SHP77 (cell line): ENCODE measurements around the gene RPH3AL.
"Not testable (repeated sequence)": the region's sequence is repeated elsewhere in the genome, so short reads cannot be mapped to it uniquely, and the experiment has no call there.

ENCODE experiments used
- DNase-seq, 2 experiments: peaks; one replicate each; lab custom pipeline; 2025; lab: John Stamatoyannopoulos, UW

Gene RPH3AL

DNA sequence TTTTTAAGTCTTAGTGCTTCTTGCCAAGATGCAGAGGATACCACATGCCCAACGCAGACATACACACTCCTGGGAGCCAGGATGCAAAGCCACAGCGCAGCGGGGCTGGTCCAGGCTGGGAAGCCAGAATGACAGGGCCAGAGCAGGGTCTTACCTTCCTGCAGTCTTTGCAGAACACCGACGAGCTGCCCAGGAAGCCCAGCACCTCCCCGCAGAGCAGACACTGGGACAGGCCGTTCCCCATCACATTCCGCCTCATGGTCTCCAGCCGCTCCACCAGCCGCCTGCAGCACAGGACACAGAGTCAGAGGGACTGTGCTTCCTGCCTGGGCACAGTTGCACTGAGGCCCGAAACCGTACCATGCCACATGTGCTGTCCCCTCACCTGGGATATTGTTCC lies 33.3 kb downstream of the RPH3AL start:
- DNase-seq, result no peak

DNA sequence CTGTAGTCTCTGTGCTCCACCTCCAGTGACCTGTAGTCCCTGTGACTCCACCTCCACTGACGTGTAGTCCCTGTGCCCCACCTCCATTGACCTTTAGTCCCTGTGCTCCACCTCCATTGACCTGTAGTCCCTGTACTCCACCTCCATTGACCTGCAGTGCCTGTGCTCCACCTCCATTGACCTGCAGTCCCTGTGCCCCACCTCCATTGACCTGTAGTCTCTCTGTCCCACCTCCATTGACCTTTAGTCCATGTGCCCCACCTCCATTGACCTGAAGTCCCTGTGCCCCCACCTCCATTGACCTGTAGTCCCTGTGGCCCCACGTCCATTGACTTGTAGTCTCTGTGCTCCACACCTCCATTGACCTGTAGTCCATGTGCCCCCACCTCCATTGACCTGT lies 35.5 kb downstream of the RPH3AL start:
- not testable (repeated sequence) for DNase-seq

DNA sequence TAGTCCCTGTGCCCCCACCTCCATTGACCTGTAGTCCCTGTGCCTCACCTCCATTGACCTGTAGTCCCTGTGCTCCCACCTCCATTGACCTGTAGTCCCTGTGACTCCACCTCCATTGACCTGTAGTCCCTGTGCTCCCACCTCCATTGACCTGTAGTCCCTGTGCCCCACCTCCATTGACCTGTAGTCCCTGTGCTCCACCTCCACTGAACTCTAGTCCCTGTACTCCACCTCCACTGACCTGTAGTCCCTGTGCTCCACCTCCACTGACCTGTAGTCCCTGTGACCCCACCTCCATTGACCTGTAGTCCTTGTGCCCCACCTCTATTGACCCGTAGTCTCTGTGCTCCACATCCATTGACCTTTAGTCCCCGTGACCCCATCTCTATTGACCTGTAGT lies 37.2 kb downstream of the RPH3AL start:
- not testable (repeated sequence) for DNase-seq

DNA sequence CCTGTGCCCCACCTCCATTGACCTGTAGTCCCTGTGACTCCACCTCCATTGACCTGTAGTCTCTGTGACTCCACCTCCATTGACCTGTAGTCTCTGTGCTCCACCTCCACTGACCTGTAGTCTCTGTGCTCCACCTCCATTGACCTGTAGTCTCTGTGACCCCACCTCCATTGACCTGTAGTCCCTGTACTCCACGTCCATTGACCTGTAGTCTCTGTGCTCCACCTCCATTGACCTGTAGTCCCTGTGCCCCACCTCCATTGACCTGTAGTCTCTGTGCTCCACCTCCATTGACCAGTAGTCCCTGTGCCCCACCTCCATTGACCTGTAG lies 38.0 kb downstream of the RPH3AL start:
- not testable (repeated sequence) for DNase-seq

DNA sequence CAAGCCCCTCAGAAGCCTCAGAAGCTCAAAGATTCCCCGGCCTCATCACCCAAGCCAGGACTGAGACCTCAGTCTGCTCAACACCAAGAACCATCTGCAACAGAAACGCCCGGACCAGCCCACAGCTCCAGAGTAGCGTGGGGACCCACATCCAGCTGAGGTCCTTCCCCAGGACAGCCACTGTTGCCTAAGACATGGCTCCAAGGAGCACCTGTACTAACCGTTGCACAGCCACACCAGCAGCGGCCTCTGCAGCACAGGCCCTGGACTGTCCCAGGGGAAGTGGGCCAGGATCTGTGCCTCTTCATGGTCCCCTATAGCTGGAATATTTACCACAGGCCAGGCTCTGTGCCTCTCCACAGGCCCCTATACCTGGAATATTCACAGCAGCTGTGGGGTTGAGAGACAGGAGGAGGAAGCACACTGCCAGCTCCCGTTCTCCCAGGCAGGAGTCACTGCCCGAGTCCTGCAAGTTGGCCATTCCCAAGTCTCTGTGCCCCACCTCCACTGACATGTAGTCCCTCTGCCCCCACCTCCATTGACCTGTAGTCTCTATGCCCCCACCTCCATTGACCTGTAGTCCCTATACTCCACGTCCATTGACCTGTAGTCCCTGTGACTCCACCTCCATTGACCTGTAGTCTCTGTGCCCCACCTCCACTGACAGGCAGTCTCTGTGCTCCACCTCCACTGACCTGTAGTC lies 38.5 kb downstream of the RPH3AL start:
- no peak for DNase-seq

DNA sequence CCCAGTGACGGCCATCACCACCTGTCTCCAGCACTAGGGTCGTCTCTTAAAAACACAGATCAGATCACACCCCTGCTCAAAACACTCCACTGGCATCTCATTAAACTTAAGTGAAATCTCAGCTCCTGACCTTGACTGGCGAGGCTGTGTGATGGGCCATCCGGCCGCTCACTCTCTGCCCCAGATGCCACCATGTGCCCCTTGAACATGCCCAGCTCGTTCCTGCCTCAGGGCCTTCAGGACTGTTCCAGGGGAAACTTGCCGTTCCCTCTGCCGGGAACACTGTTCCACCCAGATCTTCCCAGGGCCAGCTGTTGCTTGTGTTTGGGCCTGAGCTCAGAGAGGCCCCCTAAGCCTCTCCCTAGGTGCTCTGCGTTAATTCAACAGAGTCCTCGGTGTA lies 39.4 kb downstream of the RPH3AL start:
- no peak for DNase-seq

DNA sequence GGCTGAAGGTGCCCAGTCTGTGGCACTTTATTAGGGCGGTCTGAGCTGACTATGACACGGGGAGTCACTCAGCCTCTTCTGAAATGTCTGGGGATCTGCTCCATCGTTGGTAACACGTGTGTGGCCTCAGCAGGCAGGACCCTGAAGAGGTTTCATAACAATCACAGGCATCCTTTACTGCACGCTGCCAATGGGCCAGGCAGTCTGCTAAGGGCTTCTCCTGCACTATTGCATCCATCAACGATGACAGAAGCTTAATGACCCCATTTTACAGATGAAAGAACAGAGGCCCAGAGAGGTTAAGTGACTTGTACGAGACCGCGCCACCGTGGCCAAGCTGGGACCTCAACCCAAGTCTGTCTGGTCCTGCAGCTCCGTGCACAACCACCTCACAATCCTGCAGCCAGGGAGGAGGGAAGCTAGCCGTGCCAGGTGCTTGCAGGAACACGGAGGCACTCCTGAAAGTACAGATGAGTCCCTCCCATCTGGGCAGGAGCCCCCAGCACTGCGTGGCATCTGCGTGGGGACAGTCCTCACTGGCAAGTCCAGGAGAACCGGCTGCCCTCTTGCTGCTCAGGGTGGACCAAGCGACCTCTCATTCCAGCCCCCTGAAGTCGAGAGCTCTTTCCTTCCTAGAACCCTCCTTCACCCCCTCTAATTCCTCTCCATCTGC lies 40.0 kb downstream of the RPH3AL start:
- no peak for DNase-seq

DNA sequence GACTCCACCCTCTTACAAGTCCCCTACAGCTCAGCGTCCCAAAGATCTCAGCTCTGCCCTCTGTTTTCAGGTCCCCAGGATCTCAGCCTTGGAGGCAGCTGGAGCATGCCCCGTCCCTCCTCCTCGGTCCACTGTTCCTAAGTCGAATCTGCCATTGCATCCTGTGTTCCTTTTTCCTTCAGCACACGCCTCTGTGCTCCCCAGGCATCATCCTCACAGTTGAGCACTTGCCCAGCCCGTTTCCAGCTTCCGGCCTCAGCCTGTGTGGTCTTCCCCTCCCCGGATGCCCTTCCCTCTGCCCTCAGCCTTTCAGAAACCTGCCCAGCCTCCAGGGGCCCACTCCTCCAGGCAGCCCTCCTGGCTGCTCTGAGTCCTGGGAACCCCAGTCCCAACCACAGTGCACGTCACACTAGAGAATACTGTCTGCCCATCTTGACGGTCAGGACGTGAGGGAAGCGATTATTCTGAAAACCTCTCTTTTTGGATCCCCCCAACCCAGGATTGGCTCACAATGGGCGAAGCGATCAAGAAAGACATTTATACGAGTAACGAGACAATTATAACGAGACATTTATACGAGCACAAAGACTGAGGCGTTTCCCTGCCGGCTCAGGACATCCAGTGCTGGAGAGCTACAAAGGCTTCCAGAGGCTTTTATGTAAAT lies 41.4 kb downstream of the RPH3AL start:
- no peak for DNase-seq

DNA sequence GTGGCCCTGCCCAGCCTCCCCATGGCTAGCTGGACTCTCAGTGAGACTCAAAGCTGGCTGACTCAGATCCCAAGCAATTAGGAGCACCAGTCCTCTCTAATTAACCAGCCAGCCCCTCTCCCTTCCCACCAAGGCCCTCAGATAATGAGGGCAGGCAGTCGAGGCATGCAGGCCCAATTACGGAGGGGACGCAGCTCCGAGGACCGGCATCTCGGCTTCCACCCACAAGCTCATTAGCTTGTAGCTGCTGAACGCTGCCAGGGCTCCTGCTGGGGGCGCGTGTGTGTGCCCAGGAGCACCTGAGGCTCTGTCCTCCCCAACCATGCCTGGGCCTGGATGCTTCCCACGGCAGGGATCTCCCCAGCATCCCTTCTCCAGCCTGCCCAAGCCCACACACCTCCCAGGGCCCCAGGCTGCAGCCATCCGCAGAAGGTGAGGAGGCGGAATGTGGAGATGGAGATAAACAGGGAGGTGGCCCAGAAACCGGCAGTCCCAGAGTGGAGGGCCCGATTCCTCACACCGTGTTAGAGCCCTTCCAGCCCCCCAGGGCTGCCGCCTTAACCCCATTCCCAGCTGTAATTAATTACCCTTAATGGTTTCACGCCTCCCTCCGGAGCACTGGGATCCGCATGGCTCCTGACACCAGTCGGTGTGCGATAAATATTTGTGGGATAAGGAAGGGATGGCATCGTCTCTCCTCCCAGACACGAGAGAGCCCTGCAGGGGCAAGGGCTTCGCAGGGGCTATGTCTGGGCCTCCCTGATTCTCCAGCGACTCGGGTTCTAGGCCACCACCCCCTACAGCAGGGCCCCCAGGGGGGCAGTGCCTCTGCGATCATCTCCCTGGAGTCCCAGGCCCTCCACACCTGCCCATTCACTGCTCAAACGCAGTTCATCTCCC lies 42.2 kb downstream of the RPH3AL start:
- no peak for DNase-seq

DNA sequence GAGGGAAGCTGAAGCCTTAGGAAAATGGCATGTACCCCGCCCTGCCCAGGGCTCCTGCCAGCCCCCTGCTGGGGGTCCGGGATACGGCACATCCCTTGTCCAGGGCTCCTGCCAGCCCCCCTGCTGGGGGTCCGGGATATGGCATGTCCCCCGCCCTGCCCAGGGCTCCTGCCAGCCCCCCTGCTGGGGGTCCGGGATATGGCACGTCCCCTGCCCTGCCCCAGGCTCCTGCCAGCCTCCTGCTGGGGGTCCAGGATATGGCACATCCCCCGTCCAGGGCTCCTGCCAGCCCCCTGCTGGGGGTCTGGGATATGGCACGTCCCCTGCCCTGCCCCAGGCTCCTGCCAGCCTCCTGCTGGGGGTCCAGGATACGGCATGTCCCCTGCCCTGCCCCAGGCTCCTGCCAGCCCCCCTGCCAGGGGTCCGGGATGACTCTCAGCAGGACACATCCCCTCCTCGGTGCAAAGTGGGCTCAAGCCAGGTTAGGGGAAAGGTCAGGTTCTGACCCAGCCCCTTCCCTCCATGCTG lies 43.2 kb downstream of the RPH3AL start:
- DNase-seq, result no peak

DNA sequence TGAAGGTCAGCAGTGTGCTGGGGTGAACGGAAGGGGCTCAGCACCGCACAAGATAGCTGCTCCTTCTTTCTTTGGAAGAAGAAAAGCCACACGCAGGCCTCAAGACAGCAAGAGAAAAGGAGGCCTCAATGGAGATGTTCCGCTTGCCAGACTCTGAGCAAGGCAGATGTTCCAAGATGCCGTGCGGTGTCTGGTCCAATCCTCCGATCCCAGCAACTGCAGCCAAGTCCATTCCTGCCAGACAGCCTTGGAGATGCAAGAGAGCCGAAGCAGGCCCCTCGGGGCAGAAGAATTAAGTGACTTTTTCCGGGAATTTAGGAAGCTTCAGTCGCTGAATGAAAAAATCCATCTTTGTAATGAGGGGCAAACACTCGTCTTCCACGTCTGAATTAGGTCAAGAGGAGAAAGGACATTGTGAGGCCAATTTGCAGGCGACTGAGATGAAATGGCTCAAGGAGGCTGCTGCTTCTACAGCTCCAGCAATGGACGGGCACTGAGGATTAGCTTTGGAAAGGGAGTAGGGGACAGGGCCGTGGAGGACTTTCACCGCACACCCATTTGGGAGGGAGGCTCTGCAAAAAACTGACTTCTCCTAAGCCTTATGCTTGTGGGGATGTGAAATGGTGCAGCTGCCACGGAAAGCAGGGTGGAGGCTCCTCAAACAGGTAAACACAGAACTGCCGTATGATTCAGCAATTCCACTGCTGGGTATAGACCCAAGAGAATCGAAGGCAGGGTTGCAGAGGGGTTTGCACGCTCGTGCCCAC lies 44.7 kb downstream of the RPH3AL start:
- DNase-seq, result no peak

DNA sequence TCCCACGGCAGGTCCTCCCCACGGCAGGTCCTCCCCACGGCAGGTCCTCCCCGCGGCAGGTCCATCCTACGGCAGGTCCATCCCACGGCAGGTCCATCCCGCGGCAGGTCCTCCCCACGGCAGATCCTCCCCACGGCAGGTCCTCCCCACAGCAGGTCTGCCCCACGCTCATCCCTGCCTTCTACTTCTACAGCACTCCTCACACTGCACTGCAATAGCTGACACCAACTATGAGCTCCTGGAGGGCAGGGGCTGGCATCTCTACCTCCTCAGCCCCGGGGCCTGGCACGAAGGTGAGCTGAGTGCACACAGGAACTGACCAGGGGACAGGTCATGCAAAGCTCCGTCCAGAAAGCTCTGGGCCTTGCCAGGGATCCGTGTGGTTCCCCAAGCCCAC lies 45.3 kb downstream of the RPH3AL start:
- DNase-seq, result no peak

DNA sequence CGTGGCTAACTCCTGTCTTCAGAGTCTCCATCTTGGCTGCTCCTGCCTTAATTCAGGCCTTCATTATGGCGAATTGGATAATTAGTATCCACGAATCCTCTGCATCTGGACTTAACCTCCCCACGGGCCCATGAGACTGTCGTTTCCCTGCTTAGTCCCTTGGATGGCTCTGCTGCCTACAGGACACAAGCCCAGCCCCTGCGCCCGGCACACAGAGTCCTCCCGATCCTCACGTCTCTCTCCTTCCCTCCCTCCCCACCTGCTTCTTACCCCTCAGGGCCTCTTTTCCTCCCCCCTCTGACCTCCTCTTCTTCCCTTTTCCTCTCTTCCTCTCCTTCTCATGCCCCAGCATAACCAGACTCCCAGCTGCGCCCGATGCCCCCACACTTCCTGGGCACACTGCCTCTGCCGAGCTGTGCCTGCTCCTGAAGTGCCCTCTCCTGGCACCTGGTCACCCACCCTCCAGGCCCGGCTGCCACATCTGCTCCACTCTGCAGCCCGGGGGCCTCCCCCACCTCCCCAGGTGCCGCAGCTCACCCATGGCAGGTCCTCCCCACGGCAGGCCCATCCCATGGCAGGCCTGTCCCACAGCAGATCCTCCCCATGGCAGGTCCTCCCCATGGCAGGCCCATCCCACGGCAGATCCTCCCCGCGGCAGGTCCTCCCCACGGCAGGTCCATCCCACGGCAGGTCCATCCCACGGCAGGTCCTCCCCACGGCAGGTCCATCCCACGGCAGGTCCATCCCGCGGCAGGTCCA lies 45.9 kb downstream of the RPH3AL start:
- DNase-seq, result no peak

DNA sequence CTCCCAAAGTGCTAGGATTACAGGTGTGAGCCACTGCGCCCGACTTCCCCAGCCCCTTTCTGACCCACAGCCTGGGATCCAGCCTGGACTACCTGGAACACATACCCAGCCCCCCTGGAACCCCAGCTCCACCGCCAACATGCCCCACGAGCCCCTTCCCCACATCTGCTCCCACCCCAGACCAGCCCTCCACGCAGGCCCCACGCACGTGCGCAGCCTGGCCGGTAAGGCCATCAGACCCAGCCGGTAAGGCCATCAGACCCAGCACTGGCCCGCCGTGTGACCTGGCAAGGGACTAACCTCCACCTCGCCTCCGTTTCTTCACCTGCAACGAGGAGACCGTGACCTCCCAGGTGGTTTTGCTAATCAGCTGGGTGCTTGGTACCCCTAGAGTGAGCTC lies 46.5 kb downstream of the RPH3AL start:
- no peak for DNase-seq

DNA sequence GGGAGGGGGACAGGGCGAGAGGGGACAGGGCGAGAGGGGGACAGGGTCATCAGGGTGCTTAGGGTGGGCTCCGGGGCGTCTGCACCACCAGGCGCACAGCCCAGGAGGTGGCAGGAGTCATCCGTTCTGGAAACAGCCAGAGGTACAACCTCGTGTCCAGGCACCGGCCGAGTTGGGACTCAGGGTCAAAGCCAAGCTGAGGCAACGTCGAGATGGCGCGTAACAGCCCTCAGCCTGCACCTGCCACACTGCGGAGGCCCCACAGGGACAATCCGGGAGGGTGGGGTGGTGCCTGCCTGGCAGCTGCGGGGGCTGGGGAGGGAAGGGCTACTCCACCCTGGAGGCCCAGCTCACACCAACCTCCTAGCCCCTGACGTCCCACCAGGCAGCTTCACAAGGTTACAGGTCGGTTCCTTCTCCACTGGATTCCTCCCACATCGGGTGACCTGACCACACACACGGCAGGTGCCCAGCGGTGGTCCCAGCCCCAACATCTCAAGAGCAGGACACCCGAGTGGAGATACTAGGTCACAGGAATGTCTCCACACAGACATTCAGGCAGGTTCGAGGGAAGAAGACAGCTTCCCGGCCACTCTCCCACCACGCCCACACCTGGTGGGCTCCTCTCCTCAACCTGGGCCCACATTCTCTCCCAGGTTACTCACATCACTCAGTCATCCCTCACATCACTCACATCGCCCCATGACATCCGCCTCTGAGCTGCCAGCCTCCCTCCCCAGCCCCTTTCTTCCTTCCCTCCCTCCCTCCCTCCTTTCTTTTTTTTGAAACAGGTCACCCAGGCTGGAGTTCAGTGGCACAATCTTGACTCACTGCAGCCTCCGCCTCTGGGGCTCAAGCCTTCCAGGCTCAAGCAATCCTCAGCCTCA lies 47.3 kb downstream of the RPH3AL start:
- DNase-seq, result no peak

DNA sequence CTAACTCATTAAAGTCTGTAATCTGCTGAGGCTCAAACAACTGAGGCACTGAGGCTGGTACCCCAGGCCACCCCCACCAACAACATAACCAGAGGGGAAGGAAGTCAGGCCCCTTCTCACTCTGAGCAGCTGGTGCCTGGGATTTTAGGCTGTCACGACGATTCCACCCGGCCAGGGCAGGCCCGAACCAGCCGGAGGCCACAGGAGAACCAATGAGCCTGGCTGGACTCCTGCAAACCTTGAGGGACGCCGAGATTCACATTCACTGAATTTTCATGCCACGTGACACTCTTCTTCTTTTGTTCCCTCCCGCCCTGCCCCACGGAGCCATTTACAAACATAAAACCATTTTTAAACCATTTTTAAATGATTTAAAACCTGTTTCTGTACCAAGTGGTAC lies 48.1 kb downstream of the RPH3AL start:
- DNase-seq, result no peak

DNA sequence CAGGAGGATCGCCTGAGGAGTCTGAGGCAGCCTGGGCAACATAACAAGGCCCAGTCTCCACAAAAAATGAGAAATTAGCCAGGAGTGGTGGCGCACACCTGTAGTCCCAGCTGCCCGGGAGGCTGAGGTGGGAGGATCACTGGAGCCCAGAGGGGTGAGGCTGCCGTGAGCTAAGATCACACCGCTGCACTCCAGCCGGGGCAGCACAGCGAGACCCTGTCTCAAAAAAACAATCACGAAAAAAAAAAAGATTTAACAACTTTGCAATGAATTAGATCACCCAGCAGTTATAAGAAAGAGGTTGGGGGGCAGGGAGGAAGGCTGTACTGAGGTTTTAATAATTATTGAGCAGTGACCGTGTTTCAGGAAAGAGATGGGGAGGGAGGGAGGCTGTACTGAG lies 49.4 kb downstream of the RPH3AL start:
- no peak for DNase-seq

DNA sequence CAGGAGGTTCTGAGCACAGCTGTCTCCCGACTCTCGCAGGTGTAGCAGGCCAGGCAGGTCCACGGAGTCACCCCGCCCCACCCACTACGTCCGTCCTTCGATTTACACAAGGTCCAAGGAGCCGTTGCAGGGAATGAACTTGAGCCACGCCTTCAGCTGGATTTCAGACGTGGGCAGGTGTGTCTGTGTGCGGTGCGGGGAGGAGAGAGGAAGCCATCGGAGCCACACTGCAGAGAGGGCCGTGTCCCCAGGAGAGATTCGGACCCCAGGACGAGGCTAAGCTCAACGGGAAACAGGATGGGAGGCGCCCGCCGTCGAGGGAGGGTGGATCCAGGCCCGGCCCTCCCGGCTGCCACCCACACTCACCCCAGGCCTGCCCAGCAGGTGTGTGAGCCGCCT lies 50.3 kb downstream of the RPH3AL start:
- no peak for DNase-seq

DNA sequence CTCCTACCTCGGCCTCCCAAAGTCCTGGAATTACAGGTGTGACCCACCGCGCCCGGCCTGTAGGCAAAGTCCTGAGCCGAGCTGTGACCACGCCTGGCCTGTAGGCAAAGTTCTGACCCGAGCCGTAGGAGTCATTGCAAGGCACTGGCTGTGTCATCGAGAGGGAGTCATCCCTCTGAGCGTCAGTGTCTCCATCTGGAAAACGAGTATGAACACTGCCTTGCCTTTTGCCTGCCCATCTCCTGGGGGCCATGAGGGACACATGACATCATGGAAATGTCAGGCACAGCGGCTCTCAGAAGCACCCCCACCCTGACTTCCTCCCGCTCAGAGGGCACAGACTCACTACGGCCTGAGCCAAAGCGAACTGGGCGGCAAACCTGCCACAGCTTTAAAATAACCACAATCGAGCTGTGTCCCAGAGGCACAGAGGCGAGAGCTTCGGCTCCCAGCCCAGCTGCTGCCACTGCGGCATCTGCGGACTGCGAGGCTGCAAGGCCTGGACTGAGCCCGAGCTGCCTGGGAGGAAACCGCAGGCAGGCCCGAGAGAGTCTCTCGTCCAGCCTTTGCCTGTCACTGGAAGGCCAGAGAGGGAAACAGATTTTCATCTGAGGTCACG lies 50.8 kb downstream of the RPH3AL start:
- no peak for DNase-seq
